ENCODE measurements around the gene RBM28.

Gene RBM28

DNA sequence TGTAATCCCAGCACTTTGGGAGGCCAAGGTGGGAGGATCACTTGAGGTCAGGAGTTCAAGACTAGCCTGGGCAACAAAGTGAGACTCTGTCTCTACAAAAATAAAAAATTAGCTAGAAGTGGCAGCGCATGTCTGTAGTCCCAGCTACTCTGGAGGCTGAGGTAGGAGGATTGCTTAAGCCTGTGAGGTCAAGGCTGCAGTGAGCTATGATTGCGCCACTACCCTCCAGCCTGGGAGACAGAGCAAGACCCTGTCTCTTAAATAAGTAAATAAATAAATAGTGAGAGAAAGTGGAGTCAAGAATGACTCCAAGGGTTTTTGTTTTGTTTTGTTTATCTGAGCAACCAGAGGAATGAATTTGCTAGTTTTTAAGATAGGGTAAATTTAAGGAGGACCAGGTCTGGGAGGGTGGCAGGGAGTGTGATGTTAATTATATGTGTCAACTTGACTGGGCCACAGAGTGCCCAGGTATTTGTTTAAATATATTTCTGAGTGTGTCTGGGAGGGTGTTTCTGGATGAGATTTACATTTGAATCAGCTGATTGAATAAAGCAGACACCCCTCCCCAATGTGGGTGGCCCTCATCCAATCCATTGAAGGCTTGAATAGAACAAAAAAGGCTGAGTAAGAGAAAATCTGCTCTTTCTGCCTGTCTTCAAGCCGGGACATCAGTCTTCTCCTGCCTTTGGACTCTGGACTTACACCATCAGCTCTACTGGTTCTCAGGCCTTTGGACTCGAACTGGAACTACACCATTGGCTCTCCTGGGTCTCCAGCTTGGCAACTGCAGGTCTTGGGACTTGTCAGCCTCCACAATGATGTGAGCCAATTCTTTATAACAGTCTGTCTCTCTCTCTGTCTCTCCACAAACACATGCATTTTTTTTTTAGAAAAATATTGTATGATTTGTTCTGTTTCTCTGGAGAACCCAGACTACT lies 42.5 kb upstream of the RBM28 start:
- Histone ChIP-seq H3K4me3 (ENCODE audit: low read depth in 1 of 2, low read length in 2 of 2) (no peak overlapping the region), H3K4me1 (ENCODE audit: control insufficient read depth in 1 of 2, insufficient read depth in 2 of 2, low read length in 2 of 2) (peaks cover 4 to 5% of the 10 kb centered on the region in 2 donors), H3K36me3 (ENCODE audit: control insufficient read depth in 1 of 2, insufficient read depth in 2 of 2, low read length in 2 of 2) (no peaks in the 10 kb centered on the region), H3K27me3 (ENCODE audit: control insufficient read depth in 1 of 2, insufficient read depth in 2 of 2, low read length in 2 of 2) (peaks cover 0 to 7% of the 10 kb centered on the region in 2 donors), H3K9me3 (ENCODE audit: control insufficient read depth in 1 of 2, low read length in 2 of 2) (no peaks in the 10 kb centered on the region), H3K27ac (ENCODE audit: low read depth, low read length) (no peak overlapping the region), H3K9ac (ENCODE audit: low read depth in 1 of 2, low read length in 2 of 2) (no peak overlapping the region)

DNA sequence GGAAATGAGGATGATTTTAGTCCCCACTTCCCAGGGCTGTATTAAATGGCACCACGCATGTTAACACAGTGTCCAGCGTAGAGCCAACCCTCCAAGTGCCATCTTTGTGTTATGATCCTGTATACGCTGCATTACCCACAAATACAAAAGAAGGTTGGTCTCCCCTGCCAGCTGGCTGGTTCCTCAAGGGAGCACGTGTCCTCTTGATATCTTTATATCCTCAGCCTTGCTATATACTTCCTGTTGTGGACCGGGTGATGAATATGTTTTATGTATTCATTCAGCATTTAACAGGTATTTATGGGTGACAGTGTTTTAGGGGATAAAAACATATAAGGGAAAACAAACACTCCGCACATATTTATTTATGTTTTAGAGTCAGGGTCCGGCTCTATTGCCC lies 41.0 kb upstream of the RBM28 start:
- H3K9ac ChIP-seq (ENCODE audit: low read depth in 1 of 2, low read length in 2 of 2) = no peak overlapping the region
- H3K36me3 ChIP-seq (ENCODE audit: control insufficient read depth in 1 of 2, insufficient read depth in 2 of 2, low read length in 2 of 2) = no peaks in the 10 kb centered on the region
- H3K27ac ChIP-seq (ENCODE audit: low read depth, low read length) = no peak overlapping the region
- no peaks in the 10 kb centered on the region for H3K9me3 ChIP-seq (ENCODE audit: control insufficient read depth in 1 of 2, low read length in 2 of 2)
- H3K4me1 ChIP-seq (ENCODE audit: control insufficient read depth in 1 of 2, insufficient read depth in 2 of 2, low read length in 2 of 2) = peaks cover 4 to 5% of the 10 kb centered on the region in 2 donors
- H3K27me3 ChIP-seq (ENCODE audit: control insufficient read depth in 1 of 2, insufficient read depth in 2 of 2, low read length in 2 of 2) = peaks cover 0 to 7% of the 10 kb centered on the region in 2 donors
- no peak overlapping the region for H3K4me3 ChIP-seq (ENCODE audit: low read depth in 1 of 2, low read length in 2 of 2)

DNA sequence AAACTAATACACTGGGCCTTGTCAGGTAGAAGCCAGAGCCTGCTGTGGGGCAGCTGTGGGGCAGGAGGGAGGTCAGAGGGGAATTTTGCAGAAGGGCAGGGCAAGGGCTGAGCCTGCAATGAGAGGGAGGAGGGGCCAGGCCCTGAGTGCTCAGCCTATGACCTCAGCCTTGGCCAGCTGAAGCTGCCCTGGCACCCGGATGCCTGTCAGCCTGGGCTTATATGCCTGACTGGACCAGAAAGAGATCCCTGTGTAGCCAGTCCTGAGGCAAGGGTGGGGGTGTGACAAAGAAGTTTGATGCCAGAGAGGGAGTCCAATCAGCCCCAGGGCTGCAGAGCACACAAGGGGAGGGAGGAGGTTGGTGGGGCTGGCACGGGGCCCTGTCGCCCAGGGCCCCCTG lies 40.1 kb upstream of the RBM28 start:
- Histone ChIP-seq H3K4me1 (ENCODE audit: control insufficient read depth in 1 of 2, insufficient read depth in 2 of 2, low read length in 2 of 2) (peaks cover 4 to 5% of the 10 kb centered on the region in 2 donors), H3K27me3 (ENCODE audit: control insufficient read depth in 1 of 2, insufficient read depth in 2 of 2, low read length in 2 of 2) (peaks cover 0 to 7% of the 10 kb centered on the region in 2 donors), H3K9me3 (ENCODE audit: control insufficient read depth in 1 of 2, low read length in 2 of 2) (no peaks in the 10 kb centered on the region), H3K4me3 (ENCODE audit: low read depth in 1 of 2, low read length in 2 of 2) (no peak overlapping the region), H3K27ac (ENCODE audit: low read depth, low read length) (no peak overlapping the region), H3K36me3 (ENCODE audit: control insufficient read depth in 1 of 2, insufficient read depth in 2 of 2, low read length in 2 of 2) (no peaks in the 10 kb centered on the region), H3K9ac (ENCODE audit: low read depth in 1 of 2, low read length in 2 of 2) (no peak overlapping the region)

DNA sequence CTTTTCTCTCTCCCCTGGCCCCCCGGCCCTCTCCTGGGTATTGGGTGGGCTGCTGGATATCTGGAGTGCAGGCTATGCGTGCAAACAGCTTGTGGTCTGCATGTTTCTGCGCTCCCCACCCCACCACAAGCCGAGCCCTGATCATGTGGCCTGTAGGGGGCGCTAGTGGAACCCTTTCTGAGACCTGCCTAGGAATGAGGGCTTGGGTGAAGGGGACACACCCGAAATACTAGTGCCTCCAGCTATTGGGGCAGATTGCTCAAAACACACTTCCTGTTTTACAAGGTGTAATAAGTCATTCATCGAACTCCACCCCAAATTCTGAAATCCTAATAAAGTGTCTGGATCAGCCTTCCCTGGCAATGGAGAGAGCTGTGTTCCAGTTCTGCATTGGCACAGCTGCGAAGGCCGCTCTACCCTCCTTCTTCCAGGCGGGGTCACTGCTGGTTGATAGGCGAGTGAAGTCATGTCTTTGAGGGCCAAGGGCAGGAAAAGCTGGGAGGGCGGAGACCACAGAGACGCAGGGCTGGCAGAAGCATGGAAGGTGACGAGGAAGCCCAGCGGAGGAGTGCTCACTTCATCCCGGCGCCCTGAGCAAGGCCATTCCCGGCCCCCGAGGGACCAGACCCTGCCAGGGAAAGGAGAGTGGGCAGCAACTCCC lies 37.6 kb upstream of the RBM28 start:
- H3K9ac ChIP-seq (ENCODE audit: low read depth in 1 of 2, low read length in 2 of 2) = no peak overlapping the region
- H3K27ac ChIP-seq (ENCODE audit: low read depth, low read length) = no peak overlapping the region
- H3K27me3 ChIP-seq (ENCODE audit: control insufficient read depth in 1 of 2, insufficient read depth in 2 of 2, low read length in 2 of 2) = no peaks in the 10 kb centered on the region
- H3K9me3 ChIP-seq (ENCODE audit: control insufficient read depth in 1 of 2, low read length in 2 of 2) = no peaks in the 10 kb centered on the region
- H3K36me3 ChIP-seq (ENCODE audit: control insufficient read depth in 1 of 2, insufficient read depth in 2 of 2, low read length in 2 of 2) = no peaks in the 10 kb centered on the region
- H3K4me3 ChIP-seq (ENCODE audit: low read depth in 1 of 2, low read length in 2 of 2) = no peak overlapping the region
- H3K4me1 ChIP-seq (ENCODE audit: control insufficient read depth in 1 of 2, insufficient read depth in 2 of 2, low read length in 2 of 2) = no peaks in the 10 kb centered on the region

DNA sequence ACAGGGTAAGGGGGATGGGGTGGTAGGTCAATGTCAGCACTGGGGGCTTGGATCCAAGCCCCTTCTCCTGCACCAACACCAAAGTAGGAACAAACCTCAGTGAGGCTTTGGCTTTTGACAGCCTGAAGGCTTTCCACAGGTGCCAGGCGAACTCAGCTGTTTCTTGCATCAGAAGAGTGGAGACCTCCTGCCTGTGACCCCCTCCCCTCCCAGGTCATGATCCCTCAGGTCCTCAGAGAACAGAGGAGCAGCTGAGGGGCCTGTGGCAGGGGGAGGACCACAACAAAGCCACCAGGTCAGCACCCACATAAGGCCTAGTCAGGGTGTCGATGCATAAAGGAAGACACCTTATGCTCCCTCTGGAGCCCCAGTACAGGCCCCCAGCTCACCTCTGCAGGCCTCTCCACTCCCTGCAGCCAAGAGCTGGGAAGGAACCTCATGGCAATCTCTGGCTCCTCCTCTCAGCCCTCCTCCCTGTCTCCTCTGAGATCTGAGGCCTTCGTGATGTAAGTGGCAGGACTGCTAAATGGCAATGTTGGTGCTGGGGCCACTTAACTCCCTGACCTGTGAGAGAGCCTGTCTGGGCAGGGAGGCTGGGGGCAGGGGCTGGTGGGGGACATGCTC lies 36.9 kb upstream of the RBM28 start:
- no peaks in the 10 kb centered on the region for H3K9me3 ChIP-seq (ENCODE audit: control insufficient read depth in 1 of 2, low read length in 2 of 2)
- no peaks in the 10 kb centered on the region for H3K4me1 ChIP-seq (ENCODE audit: control insufficient read depth in 1 of 2, insufficient read depth in 2 of 2, low read length in 2 of 2)
- no peak overlapping the region for H3K27ac ChIP-seq (ENCODE audit: low read depth, low read length)
- H3K9ac ChIP-seq (ENCODE audit: low read depth in 1 of 2, low read length in 2 of 2) = no peak overlapping the region
- H3K36me3 ChIP-seq (ENCODE audit: control insufficient read depth in 1 of 2, insufficient read depth in 2 of 2, low read length in 2 of 2) = no peaks in the 10 kb centered on the region
- H3K4me3 ChIP-seq (ENCODE audit: low read depth in 1 of 2, low read length in 2 of 2) = no peak overlapping the region
- H3K27me3 ChIP-seq (ENCODE audit: control insufficient read depth in 1 of 2, insufficient read depth in 2 of 2, low read length in 2 of 2) = no peaks in the 10 kb centered on the region

DNA sequence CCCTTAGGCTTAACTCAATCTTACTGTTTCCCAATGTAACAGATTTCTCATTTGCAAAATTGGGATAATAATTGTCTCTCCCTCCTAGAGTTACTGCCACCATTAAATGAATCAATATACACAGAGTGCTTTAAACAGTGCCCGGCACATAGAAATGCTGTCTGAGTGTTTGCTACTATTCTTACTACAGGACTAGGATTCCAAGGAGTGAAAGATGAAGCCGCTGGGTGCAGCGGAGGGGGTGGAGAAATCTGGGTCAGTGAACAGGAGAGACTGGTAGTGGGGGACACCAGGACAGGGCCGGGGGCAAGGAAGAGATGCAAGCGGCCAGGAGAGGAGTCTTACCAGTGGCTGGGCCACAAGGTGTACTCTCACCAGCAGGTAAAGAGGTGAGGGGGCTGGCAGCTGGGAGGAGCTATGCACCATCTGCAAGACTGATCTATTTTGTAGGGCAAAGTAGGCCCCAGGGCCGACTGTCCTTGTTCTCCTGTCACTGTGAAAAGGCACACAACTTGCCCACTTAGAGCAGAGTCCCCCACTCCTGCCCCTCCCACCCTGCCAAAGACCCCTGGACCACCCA lies 36.3 kb upstream of the RBM28 start:
- Histone ChIP-seq H3K9me3 (ENCODE audit: control insufficient read depth in 1 of 2, low read length in 2 of 2) (no peaks in the 10 kb centered on the region), H3K27ac (ENCODE audit: low read depth, low read length) (no peak overlapping the region), H3K4me3 (ENCODE audit: low read depth in 1 of 2, low read length in 2 of 2) (no peak overlapping the region), H3K27me3 (ENCODE audit: control insufficient read depth in 1 of 2, insufficient read depth in 2 of 2, low read length in 2 of 2) (no peaks in the 10 kb centered on the region), H3K36me3 (ENCODE audit: control insufficient read depth in 1 of 2, insufficient read depth in 2 of 2, low read length in 2 of 2) (no peaks in the 10 kb centered on the region), H3K9ac (ENCODE audit: low read depth in 1 of 2, low read length in 2 of 2) (no peak overlapping the region), H3K4me1 (ENCODE audit: control insufficient read depth in 1 of 2, insufficient read depth in 2 of 2, low read length in 2 of 2) (no peaks in the 10 kb centered on the region)

DNA sequence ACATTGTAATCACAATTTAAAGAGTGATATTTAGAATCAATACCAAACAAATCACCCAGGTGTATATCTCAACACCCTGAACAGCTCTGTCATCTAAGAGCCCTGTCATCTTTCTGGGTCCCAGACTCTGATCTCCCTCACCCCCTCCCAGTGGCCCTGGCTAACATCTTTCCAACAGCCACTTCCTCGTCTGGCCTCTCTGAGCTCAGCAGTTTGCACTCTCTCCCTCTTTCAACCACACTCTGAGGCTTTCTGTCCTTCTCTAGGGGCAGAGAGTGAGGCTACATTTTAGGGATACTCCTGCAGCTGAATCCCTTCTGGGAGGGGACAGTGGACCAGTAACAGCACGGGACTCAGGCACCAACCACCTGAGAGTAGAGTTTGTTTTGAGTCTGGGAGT lies 34.9 kb upstream of the RBM28 start:
- Histone ChIP-seq H3K9me3 (ENCODE audit: control insufficient read depth in 1 of 2, low read length in 2 of 2) (no peaks in the 10 kb centered on the region), H3K4me3 (ENCODE audit: low read depth in 1 of 2, low read length in 2 of 2) (no peak overlapping the region), H3K27me3 (ENCODE audit: control insufficient read depth in 1 of 2, insufficient read depth in 2 of 2, low read length in 2 of 2) (no peaks in the 10 kb centered on the region), H3K36me3 (ENCODE audit: control insufficient read depth in 1 of 2, insufficient read depth in 2 of 2, low read length in 2 of 2) (no peaks in the 10 kb centered on the region), H3K9ac (ENCODE audit: low read depth in 1 of 2, low read length in 2 of 2) (no peak overlapping the region), H3K27ac (ENCODE audit: low read depth, low read length) (no peak overlapping the region), H3K4me1 (ENCODE audit: control insufficient read depth in 1 of 2, insufficient read depth in 2 of 2, low read length in 2 of 2) (no peaks in the 10 kb centered on the region)

DNA sequence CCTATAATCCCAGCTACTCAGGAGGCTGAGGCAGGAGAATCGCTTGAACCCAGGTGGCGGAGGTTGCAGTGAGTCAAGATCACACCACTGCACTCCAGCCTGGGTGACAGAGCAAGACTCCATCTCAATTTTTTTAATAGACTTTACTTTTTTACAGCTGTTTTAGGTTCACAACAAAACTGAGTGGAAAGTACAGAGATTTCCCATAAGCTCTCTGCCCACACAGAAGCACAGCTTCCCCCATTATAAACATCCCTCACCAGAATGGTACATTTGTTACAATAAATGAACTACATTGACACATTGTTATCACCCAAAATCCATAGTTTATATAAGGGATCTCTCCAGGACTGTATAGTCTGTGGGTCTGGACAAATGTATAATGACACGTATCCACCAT lies 32.4 kb upstream of the RBM28 start:
- Histone ChIP-seq H3K27ac (ENCODE audit: low read depth, low read length) (no peak overlapping the region), H3K4me1 (ENCODE audit: control insufficient read depth in 1 of 2, insufficient read depth in 2 of 2, low read length in 2 of 2) (no peaks in the 10 kb centered on the region), H3K36me3 (ENCODE audit: control insufficient read depth in 1 of 2, insufficient read depth in 2 of 2, low read length in 2 of 2) (no peaks in the 10 kb centered on the region), H3K27me3 (ENCODE audit: control insufficient read depth in 1 of 2, insufficient read depth in 2 of 2, low read length in 2 of 2) (no peaks in the 10 kb centered on the region), H3K4me3 (ENCODE audit: low read depth in 1 of 2, low read length in 2 of 2) (no peak overlapping the region), H3K9ac (ENCODE audit: low read depth in 1 of 2, low read length in 2 of 2) (no peak overlapping the region), H3K9me3 (ENCODE audit: control insufficient read depth in 1 of 2, low read length in 2 of 2) (no peaks in the 10 kb centered on the region)

DNA sequence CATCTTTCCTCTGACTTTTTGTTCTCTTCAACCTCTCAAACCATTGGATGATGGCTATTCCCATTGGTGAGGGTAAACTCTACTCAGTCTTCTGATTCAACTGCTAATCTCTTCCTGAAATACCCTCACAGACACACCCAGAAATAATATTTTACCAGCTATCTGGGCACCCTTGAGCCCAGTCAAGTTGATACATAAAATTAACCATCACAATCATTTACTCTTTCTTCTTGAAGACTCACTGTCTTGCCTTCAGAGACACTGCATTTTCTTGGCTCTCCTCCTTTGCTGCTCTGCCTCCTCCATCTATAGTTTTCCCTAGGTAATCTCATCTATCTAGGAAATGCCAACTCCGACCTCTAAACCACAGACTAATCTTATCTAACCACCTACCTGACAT lies 30.3 kb upstream of the RBM28 start:
- no peaks in the 10 kb centered on the region for H3K9me3 ChIP-seq (ENCODE audit: control insufficient read depth in 1 of 2, low read length in 2 of 2)
- no peaks in the 10 kb centered on the region for H3K4me1 ChIP-seq (ENCODE audit: control insufficient read depth in 1 of 2, insufficient read depth in 2 of 2, low read length in 2 of 2)
- no peak overlapping the region for H3K4me3 ChIP-seq (ENCODE audit: low read depth in 1 of 2, low read length in 2 of 2)
- H3K27me3 ChIP-seq (ENCODE audit: control insufficient read depth in 1 of 2, insufficient read depth in 2 of 2, low read length in 2 of 2) = no peaks in the 10 kb centered on the region
- no peaks in the 10 kb centered on the region for H3K36me3 ChIP-seq (ENCODE audit: control insufficient read depth in 1 of 2, insufficient read depth in 2 of 2, low read length in 2 of 2)
- H3K27ac ChIP-seq (ENCODE audit: low read depth, low read length) = no peak overlapping the region
- no peak overlapping the region for H3K9ac ChIP-seq (ENCODE audit: low read depth in 1 of 2, low read length in 2 of 2)

DNA sequence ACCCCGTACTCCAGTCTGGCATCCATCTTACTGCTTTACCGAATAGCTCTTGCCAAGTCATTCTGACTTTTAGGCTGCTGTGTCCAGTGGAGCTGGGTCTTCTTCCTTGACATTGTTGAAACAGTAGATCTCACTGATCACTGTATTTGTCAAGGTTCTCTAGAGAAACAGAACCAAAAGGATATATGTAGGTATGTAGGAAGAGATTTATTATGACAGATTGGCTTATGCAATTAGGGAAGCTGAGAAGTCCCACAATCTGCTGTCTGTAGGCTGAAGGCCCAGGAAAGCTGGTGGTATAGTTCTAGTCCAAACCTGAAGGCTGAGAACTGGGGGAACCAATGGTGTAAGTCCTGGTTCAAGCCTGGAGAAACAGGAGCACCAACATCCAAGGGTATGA lies 29.9 kb upstream of the RBM28 start:
- Histone ChIP-seq H3K4me1 (ENCODE audit: control insufficient read depth in 1 of 2, insufficient read depth in 2 of 2, low read length in 2 of 2) (no peaks in the 10 kb centered on the region), H3K9me3 (ENCODE audit: control insufficient read depth in 1 of 2, low read length in 2 of 2) (no peaks in the 10 kb centered on the region), H3K9ac (ENCODE audit: low read depth in 1 of 2, low read length in 2 of 2) (no peak overlapping the region), H3K36me3 (ENCODE audit: control insufficient read depth in 1 of 2, insufficient read depth in 2 of 2, low read length in 2 of 2) (no peaks in the 10 kb centered on the region), H3K4me3 (ENCODE audit: low read depth in 1 of 2, low read length in 2 of 2) (no peak overlapping the region), H3K27me3 (ENCODE audit: control insufficient read depth in 1 of 2, insufficient read depth in 2 of 2, low read length in 2 of 2) (no peaks in the 10 kb centered on the region), H3K27ac (ENCODE audit: low read depth, low read length) (no peak overlapping the region)
